Frontal cortex (tissue), 4 donors: ENCODE data around the gene RPUSD4. TPM values are rescaled to one million over a fixed set of nuclear protein-coding genes. Genes with fewer than 3 reads are reported as not detected.

ENCODE experiments used
- DNase-seq, 2 donors: peaks; one replicate each; pipeline ENCODE4 v3.0.0; 2012; ENCODE audit warnings: low spot score in 2 of 2
- FAIRE-seq: peaks from 2 replicates; lab custom pipeline; 2012; peaks lifted over from hg19 to GRCh38; lab: Jason Lieb, UNC
- total RNA-seq: library from RNA; depleted of rRNA; stranded (reverse); fragments of >200 nt; gene quantifications from one replicate; pipeline ENCODE4 v1.2.3, GENCODE V29; 2014
- donor health status: control.
- donor health status: control.
- donor health status: control.

RPUSD4 gene
- total RNA-seq, 1 donor from 2014 or later = 36.3 TPM

DNA sequence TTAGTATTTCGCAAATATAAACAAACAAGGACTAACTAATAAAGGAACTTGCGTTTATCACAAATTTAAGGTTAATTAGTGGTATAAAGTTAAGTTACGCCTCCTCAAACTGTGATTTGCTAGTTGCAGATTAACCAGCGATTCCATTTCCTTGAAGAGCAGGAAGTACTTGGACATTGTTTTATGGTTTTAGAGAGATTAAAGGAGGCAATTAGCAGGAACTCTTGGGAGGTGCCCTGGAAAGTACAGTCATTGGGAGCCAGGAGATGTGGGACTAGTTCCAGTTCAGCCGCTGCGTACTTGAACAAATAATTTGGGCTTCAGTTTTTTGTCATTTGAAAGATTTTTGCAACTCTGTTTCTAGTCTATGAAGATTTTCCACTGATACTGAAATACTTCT is 3.4 kb upstream of the RPUSD4 start:
- no peak for FAIRE-seq
- no peak for DNase-seq

DNA sequence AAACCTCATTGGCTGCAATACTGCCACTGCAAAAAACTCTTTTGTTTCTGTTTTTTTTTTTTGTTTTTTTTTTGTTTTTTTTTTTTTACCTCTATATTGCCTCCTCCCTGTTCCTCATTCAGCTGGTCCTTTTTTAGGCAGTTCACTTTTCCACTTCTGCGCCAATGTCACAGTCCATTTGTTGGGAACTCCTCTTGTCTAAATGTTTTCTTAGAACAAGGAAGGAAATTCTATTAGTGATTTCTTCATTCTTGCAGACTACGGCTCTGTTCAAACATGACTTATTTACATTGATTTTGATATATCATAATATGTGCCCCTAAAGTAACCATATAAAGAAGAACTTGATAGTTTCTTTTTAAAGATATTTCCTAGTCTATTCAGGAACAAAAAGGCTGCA is 3.0 kb upstream of the RPUSD4 start:
- no peak for DNase-seq
- FAIRE-seq = no peak

DNA sequence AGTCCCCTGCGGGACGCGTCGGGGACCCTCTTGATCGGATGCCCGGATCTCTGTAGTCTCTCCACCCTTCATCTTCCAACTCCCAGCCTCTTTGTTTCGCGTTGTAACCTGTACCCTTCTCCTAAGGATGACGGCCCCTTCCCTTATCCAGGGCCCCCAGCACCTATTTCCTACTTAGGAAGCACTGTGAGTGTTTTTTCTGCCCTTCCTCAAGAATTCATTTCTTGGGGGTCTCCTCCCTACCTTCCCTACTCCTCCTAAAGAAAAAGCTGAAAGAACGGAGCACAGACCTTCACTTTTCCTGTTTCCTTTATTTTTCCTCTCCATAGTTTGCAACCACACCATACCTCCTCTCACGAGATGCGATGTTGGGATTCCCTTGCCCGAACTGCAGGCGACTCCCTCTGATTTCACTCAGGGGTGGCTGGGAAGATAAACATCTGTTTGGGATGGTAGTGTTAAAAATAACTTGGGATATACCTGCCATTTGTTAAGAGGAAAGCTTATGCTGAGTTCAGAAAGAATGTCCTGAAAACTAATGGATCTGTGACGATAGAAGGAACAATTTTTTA is 725 bp upstream of the RPUSD4 start:
- DNase-seq (no peak), FAIRE-seq (no peak)

DNA sequence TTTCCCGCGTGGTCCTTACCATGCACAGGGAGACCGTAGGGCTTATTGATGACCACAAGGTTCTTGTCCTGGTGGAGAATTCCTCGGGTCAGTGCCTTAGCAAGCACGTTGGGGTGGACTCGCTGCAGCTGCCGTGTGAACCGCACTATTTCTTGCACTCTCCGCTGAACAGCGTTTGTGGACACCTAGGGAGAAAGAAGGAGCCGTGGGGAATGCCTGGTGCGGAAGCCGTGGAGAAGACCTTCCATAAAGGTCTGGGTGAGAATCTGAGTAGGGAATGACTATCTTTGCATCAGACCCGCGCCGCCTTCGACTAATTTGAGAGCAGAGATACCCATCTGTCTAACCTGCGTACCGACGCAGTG is 597 bp downstream of the RPUSD4 start:
- FAIRE-seq = no peak
- no peak for DNase-seq

DNA sequence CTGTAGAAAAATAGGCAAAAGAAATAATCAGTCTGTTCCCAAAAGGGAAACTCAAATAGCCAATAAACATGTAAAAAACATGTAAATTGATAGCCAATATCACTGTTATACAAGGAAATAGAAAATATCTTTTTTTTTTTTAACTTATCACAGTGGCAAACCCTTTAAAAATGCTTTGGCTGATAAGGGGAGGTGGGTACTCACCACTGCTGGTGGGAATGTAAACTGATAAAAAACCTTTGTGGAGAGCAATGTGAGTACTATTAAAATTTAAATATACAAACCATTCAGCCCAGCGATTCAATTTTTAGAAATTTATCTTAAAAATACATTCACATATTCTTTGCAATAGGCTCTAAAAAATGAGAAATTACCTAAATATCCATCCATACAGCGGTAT is 3.6 kb downstream of the RPUSD4 start:
- no peak for FAIRE-seq
- no peak for DNase-seq

GRCh38 chr11:126205359-126205758 is 6.1 kb downstream of the RPUSD4 start:
- no peak for FAIRE-seq
- no peak for DNase-seq

DNA sequence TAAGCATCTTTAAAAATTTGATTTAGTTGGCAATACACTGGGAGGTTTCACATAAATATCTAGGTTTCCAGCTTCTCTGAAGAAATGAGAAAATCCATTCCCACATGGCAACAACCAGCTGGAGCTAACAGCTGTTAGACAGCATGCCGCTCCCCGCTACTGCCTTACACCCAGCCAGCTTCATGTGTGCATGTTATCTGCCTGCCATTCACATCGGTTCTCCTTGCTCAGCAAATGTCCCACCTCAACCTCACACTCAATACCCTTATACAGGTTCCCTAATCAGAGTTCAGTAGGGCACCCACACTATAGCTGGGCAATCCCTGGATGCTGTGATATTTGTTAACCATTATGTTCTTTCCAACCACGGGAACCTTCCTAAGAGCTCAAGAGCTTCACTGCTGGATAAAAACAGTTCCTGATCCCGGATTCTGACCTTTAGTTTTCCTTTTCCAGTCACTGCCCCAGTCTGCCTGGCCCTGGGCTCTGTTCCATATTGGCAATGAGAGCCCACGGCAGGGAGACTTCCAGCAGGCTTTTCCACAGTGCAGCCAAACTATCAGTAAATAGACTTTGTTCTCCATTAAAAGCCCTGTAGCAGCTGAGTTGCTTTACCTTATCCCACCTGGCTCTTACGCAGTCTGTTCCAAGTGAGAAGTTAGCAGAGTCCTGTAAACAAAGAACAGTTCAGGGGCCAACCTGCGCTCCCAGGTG is 8.6 kb downstream of the RPUSD4 start:
- FAIRE-seq (no peak), DNase-seq (no peak)

DNA sequence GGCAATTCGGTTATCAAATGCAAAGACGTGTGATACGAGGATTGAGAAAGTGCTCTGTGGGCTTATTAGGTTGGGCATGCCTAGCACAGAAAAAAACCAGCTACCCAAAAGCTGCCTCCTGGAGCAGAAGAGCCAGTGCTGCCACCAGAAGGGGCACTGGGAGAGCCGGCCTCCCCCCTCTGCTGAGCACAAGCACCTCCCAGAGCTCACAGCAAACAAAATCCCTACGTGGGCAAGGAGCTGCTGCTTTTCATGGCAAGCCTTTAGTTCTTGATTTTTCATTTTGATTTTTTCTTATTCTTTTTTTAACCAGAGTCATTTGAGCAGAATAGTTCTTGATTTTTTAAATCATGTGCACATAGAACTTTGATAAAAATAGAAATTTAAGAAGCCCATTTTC is 12.8 kb downstream of the RPUSD4 start:
- FAIRE-seq = no peak
- DNase-seq = no peak

- DNase-seq = no peak
Measured at GRCh38 chr11:126197277-126197939, 14.0 kb downstream of the RPUSD4 start.

DNA sequence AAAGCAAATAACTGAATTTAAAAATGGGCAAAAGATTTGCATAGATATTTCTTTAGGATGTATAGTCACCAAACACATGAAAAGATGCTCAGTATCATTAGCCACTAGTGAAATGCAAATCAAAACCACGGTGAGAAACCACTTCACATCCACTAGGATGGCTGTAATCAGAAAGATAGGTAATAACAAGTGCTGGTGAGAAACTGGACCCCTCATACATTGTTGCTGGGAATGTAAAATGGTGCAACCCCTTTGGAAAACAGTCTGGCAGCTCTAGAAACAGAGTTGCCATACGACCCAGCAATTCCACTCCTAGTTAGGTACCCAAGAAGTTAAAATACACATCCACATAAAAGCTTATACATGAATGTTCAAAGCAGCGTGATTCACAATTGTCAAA is 16.3 kb downstream of the RPUSD4 start:
- FAIRE-seq (no peak), DNase-seq (no peak)

More at GRCh38 chr11:126197277-126197939, 14.0 kb downstream of the RPUSD4 start:
- no peak for FAIRE-seq

DNA sequence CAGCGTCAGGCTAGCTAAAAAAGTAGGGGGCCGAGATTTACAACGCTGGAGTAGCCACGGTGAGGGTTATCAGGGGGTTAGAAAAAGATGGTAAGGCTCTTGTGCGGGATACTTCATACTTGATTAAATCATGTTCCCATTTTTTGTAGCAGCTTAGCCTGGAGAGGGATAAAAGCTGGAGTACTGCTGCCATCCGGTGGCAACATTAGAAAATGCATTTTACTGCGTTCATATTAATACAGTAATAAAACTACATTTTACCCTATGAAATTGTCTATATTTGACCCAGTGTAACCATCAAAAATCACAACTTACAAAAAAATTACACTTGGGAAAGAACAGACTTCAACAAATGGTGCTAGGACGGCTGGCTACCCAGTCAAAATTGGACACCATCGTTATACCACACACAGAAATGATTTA is 17.3 kb downstream of the RPUSD4 start:
- no peak for FAIRE-seq
- DNase-seq = peak; percentile 50 to 70

GRCh38 chr11:126193038-126193478 is 18.4 kb downstream of the RPUSD4 start:
- no peak for DNase-seq
- no peak for FAIRE-seq

GRCh38 chr11:126192361-126192760 is 19.1 kb downstream of the RPUSD4 start:
- DNase-seq = no peak
- no peak for FAIRE-seq

DNA sequence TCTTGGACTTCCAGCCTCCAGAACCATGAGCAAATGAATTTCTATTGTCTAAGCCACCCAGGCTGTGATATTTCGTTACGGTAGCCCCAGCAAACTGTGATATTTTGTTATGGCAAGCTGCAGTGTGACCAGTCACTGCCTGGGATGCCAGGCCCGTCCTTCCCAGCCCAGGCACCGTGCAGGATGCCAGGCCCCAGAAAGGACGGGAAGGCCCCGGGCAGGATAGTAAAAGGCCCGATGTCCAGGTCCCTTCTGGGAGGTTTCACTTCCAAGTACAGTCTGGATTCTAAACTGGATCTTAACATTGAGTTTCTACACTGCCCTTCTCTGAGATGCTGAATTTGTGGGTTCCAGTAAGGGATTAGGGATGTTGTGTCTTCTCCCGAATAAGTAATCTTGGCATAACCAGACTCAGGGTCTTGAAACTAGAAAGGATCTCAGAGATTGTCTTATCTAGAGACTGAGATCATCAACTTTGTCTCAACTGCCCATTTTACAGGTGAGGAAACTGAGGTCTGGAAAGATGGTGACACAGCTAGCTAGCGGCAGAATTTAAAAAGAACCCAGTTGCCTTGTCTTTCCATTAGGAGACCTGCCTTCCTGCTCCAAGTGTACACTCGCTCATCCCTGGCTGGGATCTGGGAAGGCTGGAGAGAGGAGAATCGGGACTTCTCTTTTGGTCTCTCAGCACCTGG is 19.9 kb downstream of the RPUSD4 start:
- FAIRE-seq = no peak

DNA sequence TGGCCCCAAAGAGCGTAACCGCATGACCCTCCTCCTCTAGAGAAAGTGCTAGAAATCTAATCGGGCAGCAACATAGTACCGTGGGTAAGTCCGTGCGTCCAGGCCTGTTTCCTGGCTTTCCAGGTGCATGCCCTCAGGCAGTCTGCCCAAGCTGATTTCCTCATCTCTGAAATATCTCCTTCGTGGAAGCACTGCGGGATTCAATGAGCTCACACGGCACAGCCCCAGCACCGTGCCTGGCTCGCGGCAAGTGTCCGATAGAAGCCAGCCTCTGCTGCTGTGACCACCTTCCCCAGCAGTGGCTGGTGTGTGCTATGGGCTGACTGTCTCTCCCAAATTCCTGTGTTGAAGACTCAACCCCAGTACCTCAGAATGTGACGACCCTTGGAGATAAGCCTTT is 20.7 kb downstream of the RPUSD4 start:
- DNase-seq (no peak), FAIRE-seq (no peak)

More for the DNA sequence above, 19.9 kb downstream of the RPUSD4 start:
- no peak for DNase-seq

DNA sequence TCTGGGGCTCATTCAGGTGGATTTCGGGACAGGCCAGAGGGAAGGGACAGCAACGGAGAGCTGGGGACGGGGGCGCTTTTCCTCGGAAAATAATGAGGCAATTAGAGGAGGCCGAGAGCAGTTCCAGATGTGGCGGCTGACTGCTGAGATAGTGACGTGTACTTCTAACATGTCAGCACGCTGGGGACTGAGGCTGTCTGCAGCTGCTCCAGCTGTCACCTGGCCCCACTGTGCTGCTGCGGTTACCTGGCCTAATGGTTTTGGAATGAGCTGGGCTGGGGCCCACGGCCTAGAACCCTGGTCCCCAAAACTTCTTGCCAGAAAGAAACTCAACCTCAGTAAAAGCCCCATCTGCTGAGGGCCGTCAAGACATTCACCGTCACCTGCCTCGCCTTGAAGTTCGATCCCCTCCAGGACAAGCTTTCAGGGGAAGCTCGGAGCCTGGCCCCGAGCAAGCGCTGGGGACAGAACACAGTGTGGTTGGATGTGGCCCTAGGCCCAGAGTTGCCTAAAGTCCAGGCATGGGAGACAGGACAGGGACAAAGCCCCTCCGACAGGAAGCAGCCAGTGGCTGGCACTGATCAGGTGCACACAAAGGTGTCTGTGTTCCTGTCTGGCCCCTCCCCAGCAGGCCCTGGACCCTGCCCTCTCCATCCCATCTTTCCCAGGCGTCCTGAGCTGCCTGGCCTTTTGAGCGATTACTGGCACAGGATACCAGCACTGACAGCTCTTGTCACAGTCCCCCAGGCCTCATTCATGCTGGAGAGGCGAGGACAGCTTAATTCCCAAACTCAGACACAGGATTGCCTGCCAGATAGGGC is 22.1 kb downstream of the RPUSD4 start:
- DNase-seq = no peak
- FAIRE-seq = no peak

DNA sequence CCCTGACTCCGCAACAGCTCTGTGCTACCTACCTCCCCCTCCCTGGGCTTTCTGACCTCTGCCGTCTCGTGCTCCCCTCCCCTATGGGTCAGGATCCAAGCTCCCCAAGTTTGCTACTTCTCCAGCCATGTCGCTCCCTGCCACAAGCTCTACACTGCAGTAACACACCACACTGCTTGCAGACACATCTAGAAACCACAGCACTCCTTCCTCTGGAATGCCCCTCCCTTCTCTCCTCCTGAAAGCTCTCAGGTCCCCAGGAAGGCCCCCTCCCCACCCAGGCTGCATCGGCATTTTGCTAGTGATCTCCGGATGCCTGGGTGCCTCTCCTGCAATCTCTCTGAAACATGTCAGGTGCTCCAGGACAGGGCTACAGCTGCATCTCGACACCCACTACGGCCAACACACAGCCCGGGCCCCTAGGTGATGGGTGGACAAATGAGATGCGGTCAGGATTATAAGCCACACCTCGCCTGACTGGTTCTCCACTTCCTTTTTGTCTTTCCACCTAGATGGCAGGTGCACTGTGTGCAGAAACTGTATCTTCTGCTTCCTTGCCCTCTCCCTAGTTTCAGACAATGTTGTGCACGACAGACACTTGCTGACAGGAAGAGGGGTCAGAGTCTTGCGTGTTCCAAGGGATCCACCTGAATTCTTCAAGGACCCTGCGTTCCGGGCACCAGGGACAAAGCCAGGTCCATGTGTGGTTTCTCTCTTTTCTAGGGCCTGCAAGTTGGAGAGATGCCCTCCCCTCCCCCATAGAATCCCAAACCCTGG is 22.9 kb downstream of the RPUSD4 start:
- DNase-seq (no peak), FAIRE-seq (no peak)

GRCh38 chr11:126186708-126187529 is 24.5 kb downstream of the RPUSD4 start:
- FAIRE-seq (no peak), DNase-seq (no peak)
